Common myeloid progenitor, CD34-positive (primary cell): ENCODE data around the gene LRRC74B.
"Not testable (repeated sequence)": the region's sequence is repeated elsewhere in the genome, so short reads cannot be mapped to it uniquely, and the experiment has no call there.

Experiments
- CTCF ChIA-PET: fragments of 350-600 bp; sonication (Branson Sonifier 250); formaldehyde crosslinking; loops from one replicate; lab custom pipeline; 2021; ENCODE audit warnings: antibody characterized with exemption; lab: Charles Lee
- POLR2A ChIA-PET: fragments of 350-600 bp; sonication (Branson Sonifier 250); formaldehyde crosslinking; loops from one replicate; lab custom pipeline; 2021; ENCODE audit warnings: antibody characterized with exemption; lab: Charles Lee
- DNase-seq, 3 donors: peaks; one replicate each; pipeline versions ENCODE4 v3.0.0 to v3.0.0-alpha.2; 2013
- H3K27ac ChIP-seq, 2 experiments: 1 replicate in 1 of 2; 2 replicates in 1 of 2; pipeline ENCODE4 v1.7.0; 2013; ENCODE audit warnings: inconsistent platforms in 2 of 2, low read length in 2 of 2, mild to moderate bottlenecking in 2 of 2, low read depth in 1 of 2, moderate library complexity in 1 of 2; ENCODE audit not compliant: severe bottlenecking in 2 of 2, insufficient read depth in 1 of 2, poor library complexity in 1 of 2
- H3K27me3 ChIP-seq, 5 experiments: replicated peaks in 2 of 5; 1 replicate in 3 of 5; 2 replicates in 2 of 5; pipeline versions ENCODE4 v1.6.1 to v1.7.0; 2013; ENCODE audit warnings: low read length in 4 of 5, mild to moderate bottlenecking in 2 of 5, moderate library complexity in 2 of 5, inconsistent platforms in 1 of 5; ENCODE audit not compliant: insufficient read depth in 5 of 5, control insufficient read depth in 4 of 5
- H3K36me3 ChIP-seq, 4 experiments: 1 replicate in 2 of 4; 2 replicates in 2 of 4; pipeline versions ENCODE4 v1.6.1 to v1.7.0; 2013; ENCODE audit warnings: low read length in 3 of 4, control low read depth in 1 of 4, mild to moderate bottlenecking in 1 of 4; ENCODE audit not compliant: control insufficient read depth in 4 of 4, insufficient read depth in 4 of 4
- H3K4me1 ChIP-seq, 4 experiments: 1 replicate in 3 of 4; 2 replicates in 1 of 4; pipeline versions ENCODE4 v1.6.1 to v1.7.1; 2013; ENCODE audit warnings: low read length in 3 of 4, mild to moderate bottlenecking in 3 of 4, control low read depth in 1 of 4, inconsistent platforms in 1 of 4, moderate library complexity in 1 of 4; ENCODE audit not compliant: control insufficient read depth in 4 of 4, insufficient read depth in 4 of 4; ENCODE audit errors: control extremely low read depth in 1 of 4
- H3K4me3 ChIP-seq, 7 experiments: 1 replicate in 4 of 7; 2 replicates in 3 of 7; pipeline versions ENCODE4 v1.5.1 to v1.7.0; 2013; ENCODE audit warnings: mild to moderate bottlenecking in 7 of 7, low read length in 6 of 7, moderate library complexity in 6 of 7, inconsistent platforms in 2 of 7, low read depth in 2 of 7, control low read depth in 1 of 7; ENCODE audit not compliant: insufficient read depth in 4 of 7, control insufficient read depth in 1 of 7; ENCODE audit errors: extremely low read depth in 1 of 7
- H3K9me3 ChIP-seq, 5 experiments: 1 replicate in 4 of 5; 2 replicates in 1 of 5; pipeline versions ENCODE4 v1.6.1 to v1.7.1; 2013; ENCODE audit warnings: low read length in 4 of 5, mild to moderate bottlenecking in 2 of 5, inconsistent platforms in 1 of 5, low read depth in 1 of 5, moderate library complexity in 1 of 5; ENCODE audit not compliant: control insufficient read depth in 4 of 5, insufficient read depth in 2 of 5; ENCODE audit errors: control extremely low read depth in 1 of 5
- WGBS: methylation state at CpG from one replicate; pipeline ENCODE4 v1.1.5; 2013; ENCODE audit not compliant: insufficient coverage; 5-methylcytosine and 5-hydroxymethylcytosine counted together

The LRRC74B gene

GRCh38 chr22:21055880-21056319, 10.2 kb downstream of the LRRC74B start:
- no peaks in the 10 kb centered on the region for H3K36me3 ChIP-seq
- CTCF ChIA-PET: interaction anchor here (0.8 to 1.4 kb wide), 3 partner anchors 41 to 54 kb away, joined by 3 to 4 read pairs (median 3); partner anchors contain the start of genes P2RX6 and THAP7
- DNase-seq: peak in 2 of 3 donors; percentile 58 to 60
- peak overlapping the region in 5 of 7 experiments; percentile 13 to 63 (median 31) for H3K4me3 ChIP-seq
- peaks cover 0 to 8% (median 2%) of the 10 kb centered on the region in 5 experiments for H3K27me3 ChIP-seq
- 18% methylated on average over 7 of the region's 7 CpGs for WGBS
- no peaks in the 10 kb centered on the region for H3K9me3 ChIP-seq
- no peak overlapping the region for H3K27ac ChIP-seq
- POLR2A ChIA-PET: no interaction called here
- peaks cover 0 to 18% (median 16%) of the 10 kb centered on the region in 4 experiments for H3K4me1 ChIP-seq

DNA sequence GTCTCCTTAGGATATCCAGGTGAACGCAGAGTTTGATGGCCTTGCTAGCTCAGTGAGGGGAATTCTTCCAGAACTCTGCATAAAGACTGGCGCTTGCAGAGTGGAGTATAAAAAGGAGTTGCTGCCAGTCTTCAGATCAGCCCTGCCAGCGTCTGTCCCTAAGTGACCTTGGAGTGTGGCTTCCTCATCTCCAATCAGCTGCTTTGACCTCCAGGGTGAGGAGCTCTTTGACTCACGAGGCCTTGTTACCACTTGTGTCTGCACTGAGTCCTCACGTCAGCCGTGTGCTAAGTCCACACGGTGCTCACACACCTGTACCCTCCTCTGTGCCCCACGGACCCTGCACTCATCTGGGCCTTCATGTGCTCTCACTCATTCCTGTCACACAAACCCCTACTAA, 14.6 kb downstream of the LRRC74B start:
- POLR2A ChIA-PET, H3K4me3 ChIP-seq, DNase-seq, CTCF ChIA-PET, H3K9me3 ChIP-seq, H3K27ac ChIP-seq, H3K36me3 ChIP-seq, H3K27me3 ChIP-seq: not testable (repeated sequence)
- no CpG with 5 or more reads among the region's 8 CpGs for WGBS
- peaks cover 0 to 15% (median 13%) of the 10 kb centered on the region in 4 experiments for H3K4me1 ChIP-seq

DNA sequence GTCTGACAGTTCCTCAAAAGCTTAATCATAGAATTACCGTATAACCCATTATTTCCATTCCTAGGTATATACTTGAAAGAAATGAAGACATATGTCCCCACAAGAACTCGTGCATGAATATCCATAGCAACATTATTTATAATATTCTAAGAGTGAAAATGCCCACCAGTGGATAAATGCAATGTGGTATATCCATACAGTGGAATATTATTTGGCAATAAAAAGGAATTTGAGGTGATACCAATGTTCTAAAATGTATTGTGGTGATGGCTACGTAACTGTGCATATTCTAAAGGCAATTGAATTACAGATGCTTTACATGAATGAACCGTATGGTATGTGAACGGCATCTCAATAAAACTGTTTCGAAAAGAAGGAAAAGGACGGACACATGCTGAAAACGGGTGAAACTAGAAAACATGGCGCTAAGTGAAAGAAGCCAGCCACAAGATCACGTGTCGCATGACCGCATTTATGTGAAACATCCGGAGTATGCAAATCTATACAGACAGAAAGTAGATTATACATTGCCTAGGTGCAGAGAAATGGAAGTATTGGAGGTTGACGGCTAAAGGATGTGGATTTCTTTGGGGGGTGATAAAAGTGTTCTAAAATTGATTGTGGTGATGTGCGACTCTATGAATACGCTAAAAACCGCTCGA, 16.0 kb downstream of the LRRC74B start:
- H3K36me3 ChIP-seq, H3K4me1 ChIP-seq, H3K27me3 ChIP-seq, POLR2A ChIA-PET, CTCF ChIA-PET, H3K9me3 ChIP-seq, H3K4me3 ChIP-seq, DNase-seq, H3K27ac ChIP-seq: not testable (repeated sequence)
- 99% methylated on average over 10 of the region's 18 CpGs for WGBS

DNA sequence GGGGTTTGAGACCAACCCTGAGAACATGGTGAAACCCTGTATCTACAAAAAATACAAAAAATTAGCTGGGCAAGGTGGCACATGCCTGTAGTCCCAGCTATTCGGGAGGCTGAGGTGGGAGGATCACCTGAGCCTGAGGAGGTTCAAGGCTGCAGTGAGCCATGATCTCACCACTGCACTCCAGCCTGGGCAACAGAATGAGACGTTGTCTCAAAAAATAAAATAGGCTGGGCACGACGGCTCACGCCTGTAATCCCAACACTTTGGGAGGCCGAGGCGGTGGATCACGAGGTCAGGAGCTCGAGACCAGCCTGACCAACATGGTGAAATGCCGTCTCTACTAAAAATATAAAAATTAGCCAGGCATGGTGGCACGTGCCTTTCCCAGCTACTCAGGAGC, 18.7 kb downstream of the LRRC74B start:
- H3K27me3 ChIP-seq, CTCF ChIA-PET, H3K36me3 ChIP-seq, H3K4me1 ChIP-seq, DNase-seq, H3K27ac ChIP-seq, H3K9me3 ChIP-seq, H3K4me3 ChIP-seq, POLR2A ChIA-PET: not testable (repeated sequence)
- 89% methylated on average over 11 of the region's 11 CpGs for WGBS

DNA sequence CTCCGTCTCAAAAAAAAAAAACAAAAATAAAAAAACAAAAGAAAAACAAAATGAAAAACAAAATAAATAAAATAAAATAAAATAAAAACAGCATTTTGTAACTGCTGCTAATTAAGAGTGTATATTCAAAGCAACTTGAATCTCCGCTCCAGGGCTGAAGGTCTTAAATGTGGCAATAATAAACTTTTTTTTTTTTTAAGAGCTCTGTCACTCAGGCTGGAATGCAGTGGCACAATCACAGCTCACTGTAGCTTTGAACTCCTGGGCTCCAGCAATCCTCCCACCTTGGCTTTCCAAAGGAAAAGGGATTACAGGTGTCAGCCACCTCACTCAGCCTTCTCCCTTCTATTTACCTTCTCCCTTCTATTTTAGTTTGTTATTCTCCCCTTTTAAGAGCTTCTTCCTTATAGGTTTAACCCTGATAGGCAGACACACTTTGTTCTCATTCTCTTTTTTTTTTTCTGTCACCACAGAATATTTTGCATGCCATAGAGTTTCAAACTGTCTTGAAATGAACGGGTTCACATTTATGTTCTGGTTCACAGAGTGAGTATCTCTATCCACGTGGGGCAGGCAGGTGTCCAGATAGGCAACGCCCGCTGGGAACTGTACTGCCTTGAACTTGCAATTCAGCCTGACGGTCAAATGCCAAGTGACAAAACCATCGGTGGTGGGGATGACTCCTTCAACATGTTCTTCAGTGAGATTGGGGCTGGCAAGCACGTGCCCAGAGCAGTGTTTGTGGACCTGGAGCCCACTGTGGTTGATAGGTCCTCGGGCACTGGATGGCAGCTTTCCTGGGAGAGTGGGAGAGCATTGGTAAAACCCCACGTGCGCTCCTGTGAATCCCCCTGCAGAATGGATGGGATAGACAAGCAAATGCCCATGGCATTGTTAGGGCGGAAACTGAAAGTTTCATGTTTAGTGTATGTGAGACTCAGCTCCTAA, 19.4 kb downstream of the LRRC74B start:
- WGBS: 77% methylated on average over 10 of the region's 13 CpGs

DNA sequence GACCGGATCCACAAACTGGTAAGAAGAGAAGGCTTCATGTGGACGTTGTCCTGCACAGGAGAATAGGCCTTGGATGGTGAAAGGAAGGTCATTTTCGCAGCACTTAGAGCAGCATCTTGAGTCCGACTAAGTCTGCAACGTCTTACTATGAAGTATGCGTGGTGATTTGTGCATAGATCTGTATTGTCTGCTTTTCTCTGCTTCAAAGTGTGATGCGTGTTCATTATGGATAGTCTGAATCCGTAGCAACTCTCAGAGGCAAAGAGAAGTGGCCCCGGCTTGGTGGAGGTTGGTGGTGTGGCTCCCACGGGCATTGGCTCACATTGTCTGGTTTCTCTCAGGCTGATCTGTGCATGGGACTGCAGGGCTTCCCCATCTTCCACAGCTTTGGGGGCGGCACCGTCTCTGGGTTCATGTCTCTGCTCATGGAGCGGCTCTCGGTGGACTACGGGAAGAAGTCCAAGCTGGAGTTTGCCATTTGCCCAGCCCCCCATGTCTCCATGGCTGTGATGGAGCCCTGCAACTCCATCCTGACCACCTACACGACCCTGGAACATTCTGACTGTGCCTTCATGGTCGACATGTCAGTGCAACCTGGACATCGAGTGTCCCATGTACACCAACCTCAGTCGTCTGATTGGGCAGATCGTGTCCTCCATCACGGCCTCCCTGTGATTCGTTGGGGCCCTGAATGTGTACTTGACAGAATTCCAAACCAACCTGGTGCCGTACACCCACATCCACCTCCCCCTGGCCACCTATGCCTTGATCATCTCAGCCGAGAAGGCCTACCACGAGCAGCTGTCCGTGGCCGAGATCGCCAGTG, 21.5 kb downstream of the LRRC74B start:
- WGBS: 94% methylated on average over 27 of the region's 28 CpGs
- H3K27ac ChIP-seq: no peak overlapping the region
- H3K4me3 ChIP-seq: no peak overlapping the region
- peaks cover 0 to 12% (median 3%) of the 10 kb centered on the region in 5 experiments for H3K27me3 ChIP-seq
- no peaks in the 10 kb centered on the region for H3K36me3 ChIP-seq
- peaks cover 0 to 3% (median 0%) of the 10 kb centered on the region in 5 experiments for H3K9me3 ChIP-seq
- H3K4me1 ChIP-seq: no peaks in the 10 kb centered on the region
- no peak for DNase-seq
- POLR2A ChIA-PET: no interaction called here
- CTCF ChIA-PET: no interaction called here

More for the DNA sequence above, 19.4 kb downstream of the LRRC74B start:
- H3K4me3 ChIP-seq: no peak overlapping the region
- no peaks in the 10 kb centered on the region for H3K36me3 ChIP-seq
- H3K9me3 ChIP-seq: no peaks in the 10 kb centered on the region
- peaks cover 0 to 6% (median 3%) of the 10 kb centered on the region in 5 experiments for H3K27me3 ChIP-seq
- no peak overlapping the region for H3K27ac ChIP-seq
- DNase-seq: no peak
- H3K4me1 ChIP-seq: no peaks in the 10 kb centered on the region
- ChIA-PET CTCF (interaction anchor here (1.4 kb wide), 1 partner anchor 18 kb away, joined by 3 read pairs; no protein-coding TSS in a partner anchor), POLR2A (interaction anchor here (0.7 kb wide), 1 partner anchor 45 kb away, joined by 3 read pairs; no protein-coding TSS in a partner anchor)
